Amniotic epithelial cell (primary cell): ENCODE data around the gene TBC1D16.
A peak's percentile ranks its signal among the peaks of the same experiment; 100 is the strongest.

Source experiments
- DNase-seq: peaks from one replicate; pipeline ENCODE4 v3.0.0-alpha.2; 2010; ENCODE audit warnings: low read depth

TBC1D16 gene, protein sequence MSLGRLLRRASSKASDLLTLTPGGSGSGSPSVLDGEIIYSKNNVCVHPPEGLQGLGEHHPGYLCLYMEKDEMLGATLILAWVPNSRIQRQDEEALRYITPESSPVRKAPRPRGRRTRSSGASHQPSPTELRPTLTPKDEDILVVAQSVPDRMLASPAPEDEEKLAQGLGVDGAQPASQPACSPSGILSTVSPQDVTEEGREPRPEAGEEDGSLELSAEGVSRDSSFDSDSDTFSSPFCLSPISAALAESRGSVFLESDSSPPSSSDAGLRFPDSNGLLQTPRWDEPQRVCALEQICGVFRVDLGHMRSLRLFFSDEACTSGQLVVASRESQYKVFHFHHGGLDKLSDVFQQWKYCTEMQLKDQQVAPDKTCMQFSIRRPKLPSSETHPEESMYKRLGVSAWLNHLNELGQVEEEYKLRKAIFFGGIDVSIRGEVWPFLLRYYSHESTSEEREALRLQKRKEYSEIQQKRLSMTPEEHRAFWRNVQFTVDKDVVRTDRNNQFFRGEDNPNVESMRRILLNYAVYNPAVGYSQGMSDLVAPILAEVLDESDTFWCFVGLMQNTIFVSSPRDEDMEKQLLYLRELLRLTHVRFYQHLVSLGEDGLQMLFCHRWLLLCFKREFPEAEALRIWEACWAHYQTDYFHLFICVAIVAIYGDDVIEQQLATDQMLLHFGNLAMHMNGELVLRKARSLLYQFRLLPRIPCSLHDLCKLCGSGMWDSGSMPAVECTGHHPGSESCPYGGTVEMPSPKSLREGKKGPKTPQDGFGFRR

GRCh38 chr17:80035687-80035936 is at the start of gene TBC1D16:
Gene TBC1D16 (minus strand): TSS chr17:80035872. CDS start chr17:80013547, 22,325 bp downstream.
- DNase-seq, result no peak

GRCh38 chr17:80084773-80085172 is 49.1 kb upstream of the TBC1D16 start:
- DNase-seq, result no peak

- no peak for DNase-seq
These were observed 47.5 kb upstream of the TBC1D16 start for GRCh38 chr17:80083136-80083661.

DNA sequence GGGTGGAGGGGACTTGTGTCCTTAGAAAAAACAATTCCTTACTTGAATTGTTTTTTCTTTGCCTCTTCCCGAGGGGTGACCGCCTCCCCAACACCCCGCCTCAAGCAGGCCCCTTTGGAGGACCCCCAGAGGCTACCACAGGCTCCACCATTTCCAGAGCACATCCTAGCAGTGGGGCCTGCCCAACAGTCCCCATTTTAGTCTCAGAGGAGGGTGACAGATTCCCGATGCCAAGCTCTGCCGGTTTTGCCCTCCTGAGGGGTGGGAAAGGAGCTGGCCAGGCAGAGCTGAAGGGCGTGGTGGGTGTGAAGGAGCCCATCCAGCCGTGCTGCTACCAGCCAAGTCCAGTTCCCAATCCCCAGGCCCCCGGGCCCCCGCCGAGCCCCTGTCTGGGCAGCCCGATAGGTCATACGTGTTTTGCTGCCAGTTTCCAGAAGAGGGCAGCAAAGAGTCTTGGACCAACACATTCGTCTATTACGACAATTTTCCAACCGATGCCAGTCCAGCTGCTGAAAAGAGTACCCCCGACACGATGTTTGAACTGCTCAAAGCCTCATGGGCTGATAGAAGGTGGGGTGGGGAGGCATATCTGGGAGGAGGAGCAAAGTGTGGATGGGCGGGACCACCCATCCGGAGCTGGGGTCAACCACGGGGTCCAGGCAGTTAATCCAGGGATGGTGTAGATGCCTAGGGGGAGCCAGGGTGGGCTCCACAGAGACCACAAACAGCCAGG is 46.9 kb upstream of the TBC1D16 start:
- DNase-seq, result peak; percentile 69

DNA sequence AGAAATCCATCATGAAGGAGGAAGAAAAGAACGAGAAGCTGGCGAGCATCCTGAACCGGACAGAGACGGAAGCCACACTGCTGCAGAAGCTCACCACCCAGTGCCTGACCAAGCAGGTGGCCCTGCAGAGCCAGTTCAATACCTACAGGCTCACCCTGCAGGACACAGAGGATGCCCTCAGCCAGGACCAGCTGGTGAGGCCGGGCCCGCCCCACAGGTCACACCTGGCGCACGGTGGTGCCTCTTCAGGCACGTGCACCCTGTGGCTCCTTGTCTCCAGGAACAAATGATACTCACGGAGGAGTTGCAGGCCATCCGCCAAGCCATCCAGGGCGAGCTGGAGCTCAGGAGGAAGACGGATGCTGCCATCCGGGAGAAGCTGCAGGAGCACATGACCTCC is 45.9 kb upstream of the TBC1D16 start:
- no peak for DNase-seq

GRCh38 chr17:80080081-80080480 is 44.4 kb upstream of the TBC1D16 start:
- DNase-seq, result peak; percentile 32

GRCh38 chr17:80072410-80072809 is 36.7 kb upstream of the TBC1D16 start:
- no peak for DNase-seq

GRCh38 chr17:80071116-80071841 is 35.6 kb upstream of the TBC1D16 start:
- DNase-seq, result no peak

- DNase-seq, result no peak
These were observed 34.9 kb upstream of the TBC1D16 start for GRCh38 chr17:80070375-80071115.

DNA sequence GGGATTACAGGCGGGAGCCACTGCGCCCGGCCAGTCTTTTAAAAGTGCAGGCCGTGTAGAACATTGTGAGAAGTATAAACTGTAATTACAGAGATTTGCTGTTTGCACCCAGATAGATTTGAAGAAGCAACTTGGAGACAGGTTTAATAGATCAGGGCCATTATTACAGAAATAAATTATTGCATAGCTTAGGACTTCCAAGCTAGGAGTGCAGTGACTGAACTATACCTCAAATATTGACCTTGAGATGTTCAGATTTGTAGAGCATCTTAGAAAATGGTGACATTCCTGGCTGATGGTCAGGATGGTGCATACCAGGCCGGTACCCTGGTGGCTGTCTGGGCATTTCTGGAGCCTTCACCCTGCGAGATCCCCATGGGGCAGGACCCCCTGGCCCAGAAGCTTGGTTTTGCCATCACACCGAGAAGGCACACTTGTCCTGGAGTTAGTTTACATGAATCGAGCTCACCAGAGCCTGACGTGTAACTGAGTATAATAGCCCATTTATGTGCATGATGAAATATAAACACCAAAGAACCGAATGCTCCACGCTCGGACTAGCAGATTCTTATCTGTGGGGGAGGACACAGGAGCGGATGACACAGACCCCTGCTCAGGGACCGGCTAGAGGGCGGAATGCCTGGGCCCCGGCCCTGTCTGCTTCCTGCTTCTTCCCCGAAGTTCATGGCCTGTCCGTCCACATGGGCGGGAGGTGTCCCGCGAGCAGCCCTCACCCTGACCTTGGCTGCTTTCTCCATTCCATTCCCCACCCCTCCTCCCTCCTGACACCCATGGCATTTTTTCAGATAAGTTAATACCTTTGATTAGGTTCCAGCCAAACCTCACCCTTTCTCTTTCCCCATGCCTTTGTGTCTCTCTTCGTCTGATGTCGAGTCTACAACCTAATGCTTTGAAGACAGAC is 32.9 kb upstream of the TBC1D16 start:
- peak; percentile 90 for DNase-seq

- no peak for DNase-seq
These were observed 31.8 kb upstream of the TBC1D16 start for GRCh38 chr17:80067393-80067986.

GRCh38 chr17:80065478-80066170 is 30.0 kb upstream of the TBC1D16 start:
- no peak for DNase-seq

- DNase-seq, result no peak
These were observed 29.0 kb upstream of the TBC1D16 start for GRCh38 chr17:80064696-80065095.

- DNase-seq, result peak; percentile 83
These were observed 28.3 kb upstream of the TBC1D16 start for GRCh38 chr17:80063830-80064585.

DNA sequence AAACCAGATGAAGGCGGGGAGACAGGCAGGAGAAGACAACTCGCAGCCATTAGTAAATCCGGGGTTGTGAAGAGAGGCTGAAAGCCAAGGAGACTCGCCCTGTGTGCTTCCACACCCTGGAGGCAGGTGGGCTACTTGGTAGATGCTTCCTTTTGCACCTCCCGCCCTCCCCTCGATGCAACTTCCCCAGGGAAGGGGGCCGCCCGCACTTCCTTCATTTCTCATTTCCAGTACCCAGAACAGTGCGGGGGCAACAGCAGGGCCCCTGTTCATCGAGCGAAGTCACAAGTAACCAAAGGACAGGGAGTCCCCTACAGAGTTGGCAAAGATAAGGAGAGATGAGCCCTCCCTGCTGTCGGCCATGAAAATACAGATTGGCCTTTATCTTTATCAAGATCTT is 25.7 kb upstream of the TBC1D16 start:
- DNase-seq, result no peak

GRCh38 chr17:80060644-80061043 is 25.0 kb upstream of the TBC1D16 start:
- DNase-seq, result no peak

DNA sequence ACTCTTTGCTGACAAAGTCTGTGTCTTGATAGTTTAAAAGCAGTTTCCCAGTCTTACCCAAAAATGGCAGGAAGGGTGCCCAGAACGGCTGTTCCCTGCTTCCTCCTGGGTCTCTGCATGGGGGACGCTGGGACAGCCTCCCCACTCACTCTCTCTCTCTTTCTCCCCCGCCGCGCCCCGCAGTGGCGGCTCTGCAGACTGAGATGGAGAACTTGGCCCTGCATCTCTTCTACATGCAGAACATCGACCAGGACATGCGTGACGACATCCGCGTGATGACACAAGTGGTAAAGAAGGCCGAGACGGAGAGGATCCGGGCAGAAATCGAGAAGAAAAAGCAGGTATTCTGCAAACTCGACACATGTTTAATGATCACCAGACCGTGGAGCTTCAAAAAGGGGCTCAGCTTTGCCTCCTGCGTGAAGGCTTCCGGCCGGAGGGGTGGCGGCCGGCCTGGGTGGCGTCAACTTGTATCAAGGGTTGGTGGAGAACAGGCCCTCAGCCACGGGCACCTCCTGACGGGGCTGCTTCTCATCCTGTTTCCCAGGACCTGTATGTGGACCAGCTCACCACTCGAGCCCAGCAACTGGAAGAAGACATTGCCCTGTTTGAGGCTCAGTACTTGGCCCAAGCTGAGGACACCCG is 22.8 kb upstream of the TBC1D16 start:
- DNase-seq, result no peak

- DNase-seq, result no peak
These were observed 19.9 kb upstream of the TBC1D16 start for GRCh38 chr17:80055597-80055996.
